Measurements from ENCODE around the gene B4GALT1.
A peak's percentile ranks its signal among the peaks of the same experiment; 100 is the strongest.

The B4GALT1 gene

DNA sequence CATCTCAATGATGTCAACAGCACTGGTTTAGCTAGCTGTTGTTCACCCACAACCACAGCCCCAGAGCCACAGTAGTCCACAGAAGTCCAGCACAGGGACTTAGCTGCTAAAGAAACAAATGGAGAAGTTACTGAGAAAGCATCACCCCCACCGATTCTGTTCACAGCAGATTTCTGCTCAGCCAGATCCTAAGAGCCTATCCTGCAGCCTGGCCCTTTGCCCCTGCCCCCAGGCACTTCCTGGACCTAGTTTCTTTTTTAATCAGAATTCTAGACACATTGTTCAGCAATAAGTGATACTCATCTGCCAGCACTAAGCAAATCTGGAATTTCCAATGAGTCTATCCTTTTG lies 7.4 kb downstream of the B4GALT1 start:
- TF ChIP-seq SIN3A (IDR thresholded peaks at IDR 0.05; ENCODE audit: borderline replicate concordance, insufficient read depth, low read length) (no peak), POLR2AphosphoS5 (IDR thresholded peaks at IDR 0.05; ENCODE audit: low read depth, low read length) (no peak; the same call in 1 of the 2 replicates), FOXP2 (optimal IDR thresholded peaks at IDR 0.05; ENCODE audit: borderline replicate concordance, extremely low read depth, extremely low read length, insufficient read depth) (peak; percentile 45), TAF1 (IDR thresholded peaks at IDR 0.05; ENCODE audit: borderline replicate concordance, insufficient read depth, low read length) (no peak)
- TF ChIP-seq, protein P1, sequence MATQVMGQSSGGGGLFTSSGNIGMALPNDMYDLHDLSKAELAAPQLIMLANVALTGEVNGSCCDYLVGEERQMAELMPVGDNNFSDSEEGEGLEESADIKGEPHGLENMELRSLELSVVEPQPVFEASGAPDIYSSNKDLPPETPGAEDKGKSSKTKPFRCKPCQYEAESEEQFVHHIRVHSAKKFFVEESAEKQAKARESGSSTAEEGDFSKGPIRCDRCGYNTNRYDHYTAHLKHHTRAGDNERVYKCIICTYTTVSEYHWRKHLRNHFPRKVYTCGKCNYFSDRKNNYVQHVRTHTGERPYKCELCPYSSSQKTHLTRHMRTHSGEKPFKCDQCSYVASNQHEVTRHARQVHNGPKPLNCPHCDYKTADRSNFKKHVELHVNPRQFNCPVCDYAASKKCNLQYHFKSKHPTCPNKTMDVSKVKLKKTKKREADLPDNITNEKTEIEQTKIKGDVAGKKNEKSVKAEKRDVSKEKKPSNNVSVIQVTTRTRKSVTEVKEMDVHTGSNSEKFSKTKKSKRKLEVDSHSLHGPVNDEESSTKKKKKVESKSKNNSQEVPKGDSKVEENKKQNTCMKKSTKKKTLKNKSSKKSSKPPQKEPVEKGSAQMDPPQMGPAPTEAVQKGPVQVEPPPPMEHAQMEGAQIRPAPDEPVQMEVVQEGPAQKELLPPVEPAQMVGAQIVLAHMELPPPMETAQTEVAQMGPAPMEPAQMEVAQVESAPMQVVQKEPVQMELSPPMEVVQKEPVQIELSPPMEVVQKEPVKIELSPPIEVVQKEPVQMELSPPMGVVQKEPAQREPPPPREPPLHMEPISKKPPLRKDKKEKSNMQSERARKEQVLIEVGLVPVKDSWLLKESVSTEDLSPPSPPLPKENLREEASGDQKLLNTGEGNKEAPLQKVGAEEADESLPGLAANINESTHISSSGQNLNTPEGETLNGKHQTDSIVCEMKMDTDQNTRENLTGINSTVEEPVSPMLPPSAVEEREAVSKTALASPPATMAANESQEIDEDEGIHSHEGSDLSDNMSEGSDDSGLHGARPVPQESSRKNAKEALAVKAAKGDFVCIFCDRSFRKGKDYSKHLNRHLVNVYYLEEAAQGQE (IDR thresholded peaks at IDR 0.05; ENCODE audit: insufficient read depth in 1 of 2, low read depth in 2 of 2, low read length in 2 of 2) = peak in 1 of 2 experiments; percentile 45; a peak in 1 of 4 replicates

DNA sequence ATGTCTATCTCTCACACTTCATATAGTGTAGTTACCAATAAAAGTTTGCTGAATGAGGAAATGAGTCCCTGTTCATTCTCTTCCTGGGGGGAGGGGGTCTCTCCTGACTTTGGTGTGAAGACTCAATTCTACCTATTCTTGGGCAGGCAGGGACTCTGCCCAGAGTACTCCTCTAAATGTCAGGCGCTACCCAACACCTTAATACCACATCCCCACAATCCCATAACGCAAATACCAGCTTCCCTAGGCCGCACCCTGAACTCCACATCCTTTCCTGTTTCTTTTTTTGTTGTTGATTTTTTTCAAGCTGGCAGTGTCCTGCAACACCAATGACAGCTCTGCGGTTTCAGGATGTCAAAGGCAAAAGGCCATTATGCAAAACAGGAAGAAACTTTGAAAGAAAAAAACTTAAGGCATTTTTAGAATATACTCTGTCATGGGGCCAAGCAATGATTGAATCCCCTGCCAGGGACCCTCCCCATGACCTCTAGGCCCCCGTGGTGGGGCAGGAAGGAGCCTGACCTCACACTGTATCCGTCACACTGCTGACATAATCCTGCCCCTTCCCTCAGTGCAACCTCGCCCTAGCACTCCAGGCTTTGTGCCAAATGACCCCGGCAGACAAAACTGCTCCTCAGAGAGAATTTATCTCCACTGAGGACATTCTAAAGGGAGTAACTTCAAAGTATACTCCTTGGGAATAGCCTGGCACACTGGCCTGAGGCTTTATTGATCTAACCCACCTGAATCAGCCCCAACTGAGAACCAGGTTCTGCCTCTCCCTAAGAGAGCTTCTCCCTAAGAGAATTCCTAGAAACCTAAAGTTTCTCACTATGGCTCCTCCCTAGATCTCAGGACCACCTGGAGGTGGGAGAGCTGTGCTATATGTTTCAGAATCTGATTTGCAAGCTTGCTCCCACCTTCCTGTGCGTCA lies 8.0 kb downstream of the B4GALT1 start:
- TF ChIP-seq POLR2AphosphoS5 (IDR thresholded peaks at IDR 0.05; ENCODE audit: low read depth, low read length) (peak; percentile 31; the same call in 1 of the 2 replicates), TAF1 (IDR thresholded peaks at IDR 0.05; ENCODE audit: borderline replicate concordance, insufficient read depth, low read length) (no peak), SIN3A (IDR thresholded peaks at IDR 0.05; ENCODE audit: borderline replicate concordance, insufficient read depth, low read length) (0 out of 2 replicates have a peak, but pooled peaks have one; percentile 52)

DNA sequence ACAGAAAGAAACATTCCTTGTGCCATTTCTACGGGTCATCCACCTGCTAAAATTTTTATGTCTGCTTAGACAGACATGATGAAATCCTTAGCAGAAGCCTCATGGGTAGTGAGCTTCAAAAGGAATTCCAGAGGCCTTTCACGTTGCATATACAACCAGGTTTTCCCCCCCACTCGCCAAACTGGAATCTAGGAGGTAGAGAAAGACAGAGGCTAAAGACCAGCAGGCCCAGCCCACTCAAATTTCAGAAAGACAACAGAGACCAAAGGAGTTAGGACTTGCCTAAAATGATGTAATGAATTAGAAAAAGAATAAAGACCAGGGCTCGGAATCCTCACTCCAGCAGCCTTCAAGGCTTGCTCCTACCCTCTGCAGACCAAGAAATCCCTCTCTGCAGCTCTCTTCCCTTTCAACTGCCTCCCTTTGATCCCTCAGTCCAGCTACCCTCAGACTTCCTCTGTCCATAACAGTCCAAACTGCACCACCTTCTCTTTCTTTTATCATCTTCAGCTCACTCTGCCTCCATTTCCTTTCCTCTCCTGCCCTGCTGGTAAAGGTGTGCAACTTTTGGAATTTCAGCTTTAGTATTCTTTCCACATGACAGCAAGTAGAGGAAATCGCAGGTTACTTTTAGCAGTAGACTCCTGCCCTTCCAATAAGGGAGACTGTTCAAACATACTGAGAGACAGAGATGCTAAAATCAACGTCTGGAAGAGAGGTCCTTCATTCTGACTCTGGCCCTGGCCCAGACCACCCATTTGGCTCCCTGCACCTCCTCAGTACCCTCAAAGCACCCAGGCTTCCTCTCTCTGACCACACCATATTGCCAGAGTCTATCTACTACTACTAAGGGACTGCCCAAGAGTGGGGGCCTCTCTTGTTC lies 8.9 kb downstream of the B4GALT1 start:
- TF ChIP-seq, protein P1 (IDR thresholded peaks at IDR 0.05; ENCODE audit: insufficient read depth in 1 of 2, low read depth in 2 of 2, low read length in 2 of 2) = no peak

DNA sequence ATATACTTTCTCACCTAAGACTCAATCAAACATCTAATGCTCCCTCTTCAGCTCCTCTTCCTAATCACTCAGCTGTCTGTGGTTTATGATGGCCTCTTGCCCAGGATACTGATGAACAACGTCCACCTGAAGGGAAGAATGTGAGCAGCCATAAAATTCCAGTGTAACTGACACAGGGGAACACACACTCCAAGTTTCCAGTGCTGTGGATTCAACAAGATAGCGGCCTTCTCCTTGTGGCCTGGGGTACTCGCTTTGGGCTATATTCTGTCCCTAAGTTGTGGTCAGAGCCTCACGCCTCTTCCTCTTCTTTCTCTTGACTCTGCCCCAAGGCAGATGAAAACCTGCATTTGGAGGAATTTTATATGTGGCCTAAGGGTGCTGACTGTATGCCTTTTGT lies 11.7 kb downstream of the B4GALT1 start:
- no peak for TF ChIP-seq TAF1 (IDR thresholded peaks at IDR 0.05; ENCODE audit: borderline replicate concordance, insufficient read depth, low read length)
- no peak for TF ChIP-seq SIN3A (IDR thresholded peaks at IDR 0.05; ENCODE audit: borderline replicate concordance, insufficient read depth, low read length)
- TF ChIP-seq, protein P1 (IDR thresholded peaks at IDR 0.05; ENCODE audit: insufficient read depth in 1 of 2, low read depth in 2 of 2, low read length in 2 of 2) = no peak
- no peak for TF ChIP-seq FOXP2 (optimal IDR thresholded peaks at IDR 0.05; ENCODE audit: borderline replicate concordance, extremely low read depth, extremely low read length, insufficient read depth)
- TF ChIP-seq POLR2AphosphoS5 (IDR thresholded peaks at IDR 0.05; ENCODE audit: low read depth, low read length) = no peak

DNA sequence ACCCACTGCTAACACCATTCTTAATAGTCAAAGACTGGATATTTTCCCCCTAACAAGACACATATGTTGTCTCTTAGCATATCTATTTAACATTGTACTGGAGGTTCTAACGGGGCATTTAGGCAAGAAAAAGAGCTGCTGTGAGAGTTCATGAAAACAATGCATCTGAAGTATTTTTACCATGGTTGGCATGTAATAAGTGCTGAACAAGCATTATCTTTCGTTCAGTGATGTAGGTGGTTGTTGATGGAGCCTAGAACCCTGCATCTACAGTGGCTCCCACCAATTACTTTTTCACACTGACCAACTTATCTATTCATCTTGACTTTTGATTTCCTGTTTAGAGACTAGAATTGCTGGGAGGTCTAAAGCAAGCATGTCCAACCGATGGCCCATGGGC lies 12.8 kb downstream of the B4GALT1 start:
- TF ChIP-seq POLR2AphosphoS5 (IDR thresholded peaks at IDR 0.05; ENCODE audit: low read depth, low read length) = no peak
- TF ChIP-seq TAF1 (IDR thresholded peaks at IDR 0.05; ENCODE audit: borderline replicate concordance, insufficient read depth, low read length) = no peak
- no peak for TF ChIP-seq SIN3A (IDR thresholded peaks at IDR 0.05; ENCODE audit: borderline replicate concordance, insufficient read depth, low read length)
- TF ChIP-seq, protein P1 (IDR thresholded peaks at IDR 0.05; ENCODE audit: insufficient read depth in 1 of 2, low read depth in 2 of 2, low read length in 2 of 2) = no peak
- no peak for TF ChIP-seq FOXP2 (optimal IDR thresholded peaks at IDR 0.05; ENCODE audit: borderline replicate concordance, extremely low read depth, extremely low read length, insufficient read depth)

All from PFSK-1 (cell line).